Measurements from ENCODE around the gene ANTXR1. TPM values are rescaled to one million over a fixed set of nuclear protein-coding genes. Genes with fewer than 3 reads are reported as not detected.

ANTXR1 gene
- polyA plus RNA-seq, 3 donors, result 66.3 to 81.0 (median 70.8) TPM

DNA sequence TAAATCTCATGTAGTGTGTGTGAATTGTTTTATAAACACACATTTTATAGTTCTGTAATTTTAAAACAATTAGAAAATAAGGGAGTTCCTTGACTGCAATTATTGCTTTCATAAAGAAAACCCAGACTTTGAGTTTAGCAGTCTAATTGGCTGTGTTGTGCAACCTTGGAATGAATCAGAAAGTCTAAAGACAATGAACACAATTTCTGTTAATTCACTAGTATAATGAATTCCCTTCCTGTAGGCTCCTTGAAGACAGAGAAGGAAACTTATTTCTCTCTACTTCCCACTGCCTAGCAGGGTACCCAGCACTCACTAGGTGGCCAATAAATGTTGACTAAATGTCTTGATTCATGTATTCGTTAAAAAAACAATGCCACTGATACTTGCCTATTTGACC, 79.9 kb downstream of the ANTXR1 start:
- DNase-seq, result no peak

DNA sequence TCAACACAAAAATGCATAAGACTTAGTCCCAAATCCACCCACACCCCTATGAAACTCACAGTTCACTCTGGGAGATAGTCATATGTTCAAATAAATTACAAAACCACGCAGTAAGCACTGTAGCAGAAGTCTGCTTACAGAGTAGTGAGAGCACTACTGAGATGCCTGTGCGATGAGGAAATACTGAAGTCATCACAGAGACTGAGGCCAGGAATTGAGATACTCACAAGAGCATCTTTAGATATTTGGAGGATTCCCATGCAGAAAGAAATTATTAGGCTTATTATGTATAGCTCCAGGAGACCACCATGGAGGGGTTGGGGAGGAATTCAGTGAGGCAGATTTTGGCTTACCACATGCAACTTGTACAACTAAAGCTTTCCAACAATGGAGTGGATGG, 82.3 kb downstream of the ANTXR1 start:
- DNase-seq, result no peak

DNA sequence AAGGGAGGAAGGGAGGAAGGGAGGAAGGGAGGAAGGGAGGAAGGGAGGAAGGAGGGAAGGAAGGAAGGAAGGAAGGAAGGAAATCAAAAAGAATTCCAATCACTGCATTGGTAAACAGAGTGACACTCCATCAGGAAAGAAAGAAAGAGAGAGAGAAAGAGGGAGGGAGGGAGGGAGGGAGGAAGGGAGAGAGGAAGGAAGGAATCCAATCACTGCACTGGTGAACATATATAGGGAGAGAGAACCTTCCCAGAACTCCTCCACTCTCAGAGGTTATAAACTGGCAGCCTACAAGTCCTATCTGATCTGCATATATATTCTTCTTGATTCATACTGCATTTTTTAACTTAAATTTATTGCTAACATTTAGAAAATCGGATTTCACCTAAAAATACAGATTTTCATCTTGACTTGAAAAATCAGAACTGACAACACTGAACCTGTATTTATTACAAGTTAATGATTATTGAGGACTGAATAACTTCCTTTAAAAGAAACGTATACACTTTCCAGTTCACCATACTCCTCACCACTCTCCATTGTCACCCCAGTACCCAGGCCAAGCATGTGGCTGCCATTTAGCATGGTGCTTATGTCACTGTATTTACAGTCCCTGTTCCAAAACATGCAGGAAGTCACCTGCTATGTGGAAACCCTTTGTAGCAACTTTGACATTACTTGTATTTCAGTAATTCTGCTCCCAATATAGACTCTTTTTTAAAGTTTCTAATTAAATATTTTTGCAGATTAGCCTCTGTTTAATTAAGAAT, 83.5 kb downstream of the ANTXR1 start:
- no peak for DNase-seq

DNA sequence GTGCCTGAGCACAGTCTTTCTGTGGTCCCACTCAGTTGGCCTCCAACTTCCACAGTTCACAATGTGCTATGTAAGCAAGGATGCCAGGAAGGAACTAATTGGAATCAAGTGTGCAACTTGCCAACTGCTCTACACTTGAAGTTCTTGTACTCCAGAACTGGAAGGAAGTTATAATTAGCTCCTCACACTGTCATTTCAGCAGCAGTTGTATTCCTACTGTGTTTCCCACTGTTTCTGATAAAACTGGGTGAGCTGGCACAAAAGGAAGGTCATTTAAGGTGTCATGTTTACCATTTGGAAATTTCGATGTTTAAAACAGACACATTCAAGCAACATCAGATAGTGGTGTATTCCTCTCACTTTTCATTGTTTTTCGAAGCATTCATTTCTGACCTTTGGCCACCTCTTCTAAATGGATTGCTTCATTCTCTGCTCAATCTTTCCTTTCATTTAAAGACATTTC, 84.2 kb downstream of the ANTXR1 start:
- DNase-seq, result no peak

DNA sequence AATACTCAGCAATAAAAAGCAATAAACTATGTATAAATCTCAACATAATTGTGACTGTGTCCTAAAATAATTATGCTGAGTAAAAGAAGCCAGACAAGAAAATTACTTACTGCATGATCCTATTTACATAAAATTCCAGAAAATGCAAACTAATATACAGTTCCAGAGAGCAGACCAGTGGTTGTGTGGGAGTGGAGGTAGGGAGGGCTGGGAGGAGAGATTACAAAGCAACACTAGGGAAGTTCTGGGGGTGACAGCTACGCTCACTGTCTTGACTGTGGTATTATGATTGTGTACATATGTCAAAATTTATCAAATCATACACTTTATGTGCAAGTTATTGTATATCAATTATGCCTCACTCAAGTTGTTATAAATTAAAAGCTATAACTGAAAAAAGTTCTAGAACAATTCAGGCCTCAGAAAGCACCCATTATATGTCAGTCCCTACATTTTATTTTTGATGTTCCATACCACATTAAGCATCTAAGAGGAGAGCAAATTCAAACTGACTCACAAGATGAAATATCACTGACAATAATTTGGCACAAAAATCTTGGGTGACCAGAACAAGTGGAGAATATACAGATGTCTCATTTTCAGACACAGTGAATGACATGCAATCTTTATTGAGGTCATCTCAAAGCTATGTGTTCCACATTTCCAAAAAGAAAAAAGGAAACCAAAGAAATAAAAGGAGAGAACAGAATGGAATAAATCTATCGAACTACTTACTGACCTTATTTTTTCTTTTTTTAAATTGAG, 85.1 kb downstream of the ANTXR1 start:
- DNase-seq, result no peak

DNA sequence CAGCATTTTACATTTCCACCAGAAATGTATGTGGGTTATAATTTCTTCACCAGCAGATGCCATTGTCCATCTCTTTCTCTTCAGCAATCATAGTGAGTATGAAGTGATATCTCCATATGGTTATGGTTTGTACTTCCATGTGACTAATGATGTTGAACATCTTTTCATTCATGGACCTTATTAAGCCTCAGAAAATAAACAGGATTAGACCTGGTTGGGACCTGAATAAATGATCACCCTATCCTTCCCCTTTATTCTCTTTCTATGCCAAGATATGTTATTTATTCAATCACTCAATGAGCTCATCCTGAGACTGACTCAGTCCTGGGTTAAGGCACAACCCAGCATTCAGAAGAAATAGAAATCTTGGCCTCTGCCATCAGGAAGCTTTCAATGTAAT, 86.6 kb downstream of the ANTXR1 start:
- DNase-seq, result no peak

DNA sequence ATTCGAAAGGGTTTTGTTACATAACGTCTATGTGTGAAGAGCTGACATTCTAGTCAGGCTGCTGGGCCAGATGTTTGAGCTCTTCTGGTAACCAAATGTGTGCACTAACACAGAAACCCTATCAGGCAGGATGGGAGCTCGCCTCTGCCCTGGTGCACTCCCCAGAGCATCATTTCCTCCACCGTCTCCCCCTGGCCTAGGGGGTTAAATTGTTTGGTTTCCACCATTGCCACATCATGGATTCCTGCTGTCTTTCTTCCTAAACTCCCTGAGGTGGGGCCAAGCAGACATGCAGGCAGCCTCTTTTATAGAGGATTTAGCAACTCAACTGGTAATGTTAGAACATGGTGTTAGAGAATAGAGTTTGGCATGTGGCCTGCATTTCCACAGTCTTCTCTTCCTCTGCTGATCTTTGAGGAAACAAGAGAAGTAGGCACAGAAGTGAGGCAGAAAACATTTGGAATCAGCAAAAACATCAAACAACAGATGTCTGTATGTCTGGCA, 87.3 kb downstream of the ANTXR1 start:
- no peak for DNase-seq

DNA sequence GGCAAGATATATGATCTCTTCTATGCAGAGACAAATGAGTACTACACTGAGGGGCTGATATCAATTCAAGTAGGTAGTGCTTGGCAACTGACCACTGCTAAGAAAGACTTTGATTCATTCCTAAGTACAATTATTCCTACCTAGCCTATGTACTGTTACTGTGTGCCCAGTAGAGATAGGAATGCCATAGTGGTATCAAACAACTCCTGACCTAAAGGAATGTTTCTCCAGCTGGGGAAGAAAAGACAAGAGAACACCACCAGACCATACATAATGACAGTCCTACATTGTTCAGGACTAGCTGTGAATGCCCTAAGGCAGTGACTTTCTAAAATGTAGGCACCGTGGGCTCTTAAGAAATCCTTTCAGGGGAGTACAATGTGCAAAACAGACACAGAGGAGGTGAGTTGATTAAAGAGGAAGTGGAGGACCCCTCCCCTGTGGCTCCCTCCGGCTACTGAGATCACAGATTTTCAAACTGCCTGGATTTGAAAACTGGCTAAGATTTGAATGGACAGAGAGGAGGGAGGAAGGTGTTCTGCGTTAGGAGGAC, 89.1 kb downstream of the ANTXR1 start:
- DNase-seq, result no peak

DNA sequence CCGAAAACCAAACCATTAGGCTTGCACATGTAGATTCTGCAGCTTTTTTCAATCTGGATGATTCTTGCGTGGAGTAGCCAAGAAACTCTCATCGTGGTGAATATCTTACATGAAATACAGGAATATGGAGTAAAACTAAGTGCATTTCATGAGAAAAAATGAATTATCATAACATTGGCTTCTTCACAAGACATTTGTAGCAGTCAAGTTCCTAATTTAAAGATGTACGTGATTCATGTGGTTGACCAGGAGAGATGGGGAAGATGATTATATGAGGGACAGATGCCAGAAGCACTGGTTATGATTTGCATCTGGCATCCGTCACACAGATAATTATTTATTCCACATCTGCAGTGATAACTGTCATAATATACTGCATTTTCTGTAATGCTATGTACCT, 90.4 kb downstream of the ANTXR1 start:
- no peak for DNase-seq

DNA sequence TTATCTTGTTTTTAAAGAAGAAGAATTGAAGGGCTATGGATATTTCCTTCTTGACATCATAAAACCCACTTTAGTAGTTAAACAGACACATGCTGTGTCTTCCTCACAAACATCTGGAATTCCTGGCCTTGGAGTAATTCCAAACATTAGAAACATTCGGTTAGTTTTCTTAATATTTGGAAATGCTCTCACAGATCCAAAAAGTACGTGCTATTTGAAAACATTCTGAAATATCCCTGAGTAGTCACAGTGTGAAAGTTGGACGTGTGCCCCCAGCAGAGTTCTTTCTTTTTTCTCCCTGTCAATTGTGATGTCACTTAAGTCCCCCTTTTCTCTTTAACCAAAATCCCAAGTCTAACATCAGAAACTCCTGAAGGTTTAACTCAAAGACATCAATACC, 91.3 kb downstream of the ANTXR1 start:
- no peak for DNase-seq

DNA sequence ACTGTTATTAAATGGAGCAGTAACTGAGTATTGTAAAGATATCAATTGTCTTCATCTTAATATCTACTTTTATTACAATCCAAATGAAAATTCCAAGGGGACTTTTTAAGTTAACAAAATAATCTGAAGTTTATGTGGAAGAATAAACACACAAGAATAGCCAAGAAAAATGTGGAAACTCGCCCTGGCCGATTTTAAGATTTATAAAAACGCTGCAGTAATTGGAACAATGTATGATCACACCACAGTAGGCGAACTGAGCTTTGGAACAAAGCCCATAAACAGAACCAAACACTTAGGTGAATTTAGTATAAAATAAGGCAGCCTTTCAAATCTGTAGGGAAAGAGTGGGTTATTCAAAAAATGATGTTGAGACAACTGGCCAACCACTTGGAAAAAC, 96.3 kb downstream of the ANTXR1 start:
- DNase-seq, result no peak

DNA sequence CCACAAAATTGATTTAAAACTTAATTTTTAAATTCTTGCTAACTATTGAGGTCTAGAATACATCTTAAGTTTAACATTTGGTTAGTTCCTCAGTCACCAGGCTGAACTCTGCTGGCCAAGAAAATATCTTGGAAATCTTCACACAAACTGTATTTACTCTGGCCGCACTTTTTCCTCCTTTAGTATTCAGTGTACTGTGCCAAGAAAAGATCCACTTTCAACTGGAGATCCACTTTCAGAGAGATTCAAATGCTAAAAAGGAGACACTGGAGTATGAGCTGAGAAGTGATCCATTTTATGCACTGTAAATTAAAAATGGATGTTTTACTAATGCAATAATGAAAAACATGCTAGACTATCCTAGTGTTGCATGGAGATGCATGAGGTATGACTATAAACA, 98.1 kb downstream of the ANTXR1 start:
- no peak for DNase-seq

DNA sequence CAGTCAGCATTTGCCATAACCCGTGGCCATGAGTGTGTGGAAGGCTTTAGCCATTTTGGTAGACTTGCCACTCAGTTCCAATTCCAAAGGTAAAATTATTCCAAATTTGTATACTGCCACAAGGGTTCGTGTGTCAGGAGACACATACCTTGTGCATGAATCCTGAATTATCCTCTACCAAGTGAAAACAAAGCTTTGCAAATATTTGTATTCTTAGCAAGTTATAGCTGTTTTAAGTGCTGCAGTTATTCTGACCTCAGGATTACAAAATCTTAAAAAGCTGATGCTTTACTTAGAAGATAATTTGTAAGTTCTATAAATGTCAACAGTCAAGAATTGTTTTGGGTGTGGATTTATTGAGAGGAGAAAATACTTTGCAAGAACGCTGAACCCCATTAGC, 100.6 kb downstream of the ANTXR1 start:
- DNase-seq, result no peak

DNA sequence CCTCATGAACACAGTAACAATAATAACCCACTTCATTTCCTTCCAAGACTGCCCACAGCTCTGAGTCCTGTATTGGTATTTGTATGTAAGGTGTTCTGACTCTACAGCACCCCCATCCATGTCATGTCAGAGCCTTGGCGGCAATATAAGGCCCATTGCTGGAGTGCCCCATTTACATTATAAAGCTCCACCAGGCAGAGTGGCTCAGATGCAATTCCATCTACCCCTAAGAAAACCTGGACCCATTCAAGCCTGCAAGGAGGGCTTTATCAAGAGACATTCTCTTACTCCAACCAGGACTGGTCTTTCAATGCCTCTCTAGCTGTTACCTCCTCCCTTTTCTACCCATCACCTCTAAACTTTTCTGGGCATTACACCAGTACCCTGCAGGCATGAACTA, 101.6 kb downstream of the ANTXR1 start:
- DNase-seq, result no peak

DNA sequence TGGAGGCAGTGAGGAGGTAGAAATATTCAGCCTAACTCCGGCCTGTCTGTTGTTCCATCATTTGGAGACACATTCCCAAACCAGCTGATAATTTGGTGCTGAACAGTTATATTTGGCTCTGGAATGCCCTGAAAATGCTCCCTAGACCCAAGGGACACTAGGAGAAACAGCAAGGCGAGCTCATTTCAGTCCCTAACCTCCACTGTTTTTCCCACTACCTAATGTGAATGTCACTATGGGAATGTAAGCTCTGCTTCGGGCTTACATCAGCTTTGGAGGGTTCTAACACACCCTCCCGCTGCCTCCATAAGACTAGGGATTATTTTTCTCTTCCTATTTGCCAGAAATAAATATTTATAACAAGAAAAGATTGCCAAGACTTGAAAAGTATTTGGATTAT, 103.5 kb downstream of the ANTXR1 start:
- DNase-seq, result no peak

DNA sequence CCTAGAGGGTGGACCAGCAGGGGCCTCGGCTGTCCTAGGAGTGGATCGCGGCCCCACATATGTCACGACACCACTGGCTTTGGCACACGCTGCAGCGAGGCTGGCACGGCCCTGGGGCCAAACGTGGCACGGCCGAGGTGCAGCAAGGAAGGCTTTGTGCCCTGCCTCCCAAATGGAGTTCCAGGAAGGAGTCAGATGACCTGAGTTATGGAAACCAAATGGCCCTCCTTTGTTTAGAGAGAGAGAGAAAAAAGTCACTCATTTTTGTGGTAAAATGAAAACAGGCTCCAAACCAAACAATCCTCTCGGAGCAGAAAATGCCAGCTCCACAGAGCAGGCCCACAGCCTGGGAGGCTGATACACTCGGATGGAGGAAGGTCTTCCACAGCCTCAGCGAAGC, 105.6 kb downstream of the ANTXR1 start:
- no peak for DNase-seq

DNA sequence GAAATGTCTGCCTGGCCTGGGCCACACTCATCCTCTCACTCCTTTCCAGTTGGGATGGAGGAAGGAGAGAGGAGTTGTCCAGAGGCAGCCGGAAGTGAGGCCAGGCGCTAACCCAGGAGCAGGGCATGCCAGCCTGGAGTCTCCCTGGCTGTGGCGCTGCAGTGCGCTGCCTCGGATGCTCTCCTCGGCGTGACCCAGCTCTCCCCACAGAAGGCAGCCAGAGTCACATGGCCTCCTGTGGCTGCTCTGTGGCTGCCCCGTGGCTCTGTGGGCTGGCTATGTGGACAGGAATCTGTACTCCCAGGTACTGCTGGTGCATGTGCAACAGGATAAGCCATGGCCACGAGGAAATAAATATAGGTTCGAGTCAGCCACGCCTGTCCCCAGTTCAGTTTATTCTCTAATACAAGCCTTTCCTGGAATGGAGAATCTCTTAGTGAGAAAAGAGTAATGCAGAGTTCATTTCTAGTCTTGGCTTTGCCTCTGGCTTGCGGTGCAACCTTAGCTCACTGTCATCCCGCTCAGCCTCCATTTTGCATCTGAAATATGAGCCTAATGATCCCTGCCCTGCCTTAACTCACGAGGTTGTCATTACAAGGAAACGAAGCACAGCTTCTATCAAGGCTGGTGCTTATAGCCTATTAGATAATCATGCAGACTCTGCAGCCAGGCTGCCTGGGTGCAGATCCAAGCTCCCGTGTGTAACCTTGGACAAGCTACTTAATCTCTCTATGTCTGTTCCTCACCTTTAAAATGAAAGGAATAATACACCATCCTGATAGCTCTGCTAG, 106.3 kb downstream of the ANTXR1 start:
- DNase-seq, result no peak

DNA sequence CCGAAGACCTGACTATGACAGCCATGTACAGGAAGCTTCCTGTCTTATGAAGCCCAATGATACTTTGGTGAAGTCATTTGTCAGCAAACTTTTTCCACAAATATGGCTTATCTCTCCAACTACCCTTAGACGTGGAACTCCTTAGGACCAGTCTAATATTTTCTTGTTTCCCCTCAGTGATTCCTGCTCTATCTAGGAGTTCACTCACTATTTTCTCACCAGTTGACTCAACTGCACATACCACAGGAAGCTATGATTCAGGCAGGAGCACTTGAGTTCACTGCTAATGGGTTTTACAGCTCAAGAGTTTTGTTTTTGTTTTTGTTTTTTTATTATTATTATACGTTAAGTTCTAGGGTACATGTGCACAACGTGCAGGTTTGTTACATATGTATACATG, 109.3 kb downstream of the ANTXR1 start:
- no peak for DNase-seq

DNA sequence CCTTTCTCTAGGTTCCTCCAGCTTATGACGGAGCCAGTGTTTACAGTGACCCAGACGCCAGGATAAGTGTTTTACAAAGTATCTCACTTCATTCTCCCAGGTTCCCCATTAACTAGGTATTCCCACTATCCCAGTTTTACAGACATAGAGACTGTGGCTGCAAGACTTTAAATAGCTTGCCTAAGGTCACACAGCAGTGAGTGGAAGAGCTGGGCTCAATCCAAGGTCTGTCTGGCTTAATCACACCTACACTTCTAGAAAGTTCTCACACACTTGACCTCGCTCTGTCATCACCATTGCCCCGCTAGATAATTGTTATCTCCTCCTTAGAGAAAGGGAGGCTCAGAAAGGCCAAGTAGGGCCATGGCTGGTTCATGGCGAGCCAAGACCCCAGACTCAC, 110.2 kb downstream of the ANTXR1 start:
- DNase-seq, result no peak

DNA sequence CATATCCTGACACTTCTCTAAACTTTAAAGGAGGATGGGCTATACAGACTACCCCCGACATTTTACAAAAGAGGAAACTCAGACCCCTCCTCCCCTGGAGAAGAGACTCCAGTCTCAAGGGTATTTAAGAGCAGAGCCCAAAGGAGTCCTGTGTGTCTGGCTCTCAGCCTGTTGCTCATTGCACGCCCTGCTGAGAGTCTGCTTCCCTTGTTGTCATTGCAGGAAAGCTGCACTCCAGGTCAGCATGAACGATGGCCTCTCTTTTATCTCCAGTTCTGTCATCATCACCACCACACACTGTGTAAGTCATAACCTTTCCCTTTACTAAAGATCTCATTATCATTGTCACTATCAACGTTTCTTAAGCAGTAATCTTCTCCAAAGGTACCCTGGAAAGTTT, 111.4 kb downstream of the ANTXR1 start:
- DNase-seq, result no peak

DNA sequence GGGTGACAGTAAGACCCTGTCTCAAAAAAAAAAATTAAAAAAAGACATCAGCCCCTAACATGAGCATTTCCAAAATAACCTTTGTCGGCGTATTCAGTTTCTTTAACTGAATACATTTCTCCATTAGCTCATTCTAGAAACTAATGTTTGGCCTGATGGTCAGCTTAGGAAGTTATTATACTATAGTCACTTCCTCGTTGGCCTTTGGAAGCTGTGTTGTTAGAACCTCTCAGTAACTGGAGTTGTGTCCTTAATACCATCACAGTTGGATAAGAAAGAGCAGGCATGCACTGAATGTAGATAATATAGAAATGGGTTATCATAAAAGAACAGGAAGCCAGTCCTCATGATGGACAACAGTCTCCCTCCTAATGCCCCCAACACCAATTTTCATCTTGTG, 112.8 kb downstream of the ANTXR1 start:
- DNase-seq, result no peak

DNA sequence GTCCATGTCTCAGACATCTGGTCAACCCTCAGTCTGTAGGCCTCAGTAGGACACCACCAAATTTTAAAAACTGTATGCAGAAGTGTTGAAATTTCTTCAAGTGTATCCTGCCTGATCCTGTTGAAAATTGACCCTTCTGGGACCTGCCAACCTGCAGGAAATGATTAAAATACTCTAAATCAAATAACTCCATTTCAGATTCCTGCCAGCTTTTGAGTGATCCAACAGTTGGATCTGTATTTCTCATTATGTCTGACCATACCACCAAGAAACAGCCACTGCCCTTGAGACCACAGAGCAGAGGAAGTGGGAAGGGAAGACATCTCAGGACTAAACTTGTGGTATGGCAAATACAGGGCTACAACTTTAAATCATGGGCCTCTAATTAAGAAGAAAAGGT, 113.4 kb downstream of the ANTXR1 start:
- no peak for DNase-seq

Data from renal pelvis (tissue), 4 donors.